ENCODE data around the gene WIPI1. TPM values are rescaled to one million over a fixed set of nuclear protein-coding genes. Genes with fewer than 3 reads are reported as not detected.

WIPI1 gene
- total and polyA plus RNA-seq, 2 of the 13 experiments (the other 11 are each of a cell fraction or from before 2014, with no cell fraction given), result 29.4 to 141 TPM

DNA sequence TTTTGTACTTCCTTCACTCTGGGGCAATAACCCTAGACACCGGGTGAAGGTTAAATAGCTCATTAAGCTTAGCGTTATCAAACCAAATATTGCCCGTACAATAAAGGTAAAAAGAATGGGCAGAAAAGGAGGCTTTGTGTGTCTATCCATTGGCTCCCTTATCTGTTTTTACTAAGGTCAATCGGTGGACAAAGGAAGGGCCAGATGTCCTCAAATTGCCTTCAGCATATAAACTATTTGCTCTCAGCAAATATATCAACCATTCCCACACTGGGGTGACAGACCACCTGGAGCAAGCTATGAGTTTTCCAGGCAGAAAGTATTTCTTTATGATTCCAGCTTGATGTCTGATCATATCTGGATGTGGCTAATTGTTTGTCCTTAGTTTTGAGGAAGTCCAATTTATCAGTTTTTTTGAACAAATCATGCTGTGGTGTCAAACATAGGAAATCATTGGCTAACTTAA is 25.3 kb upstream of the WIPI1 start (continued):
- TF ChIP-seq ZNF503 (CRISPR knock-in tag; IDR thresholded peaks at IDR 0.05) (peak; percentile 99), ZNF558 (CRISPR knock-in tag; IDR thresholded peaks at IDR 0.05; ENCODE audit: borderline replicate concordance) (no peak), ZNF431 (CRISPR knock-in tag; IDR thresholded peaks at IDR 0.05; ENCODE audit: borderline replicate concordance, low read depth) (no peak), ZNF615 (CRISPR knock-in tag; IDR thresholded peaks at IDR 0.05; ENCODE audit: borderline replicate concordance) (no peak), PHF21A (CRISPR knock-in tag; IDR thresholded peaks at IDR 0.05) (peak; percentile 76; the same call in 1 of the 2 replicates), GTF3A (CRISPR knock-in tag; conservative IDR thresholded peaks at IDR 0.05) (no peak), HMG20A (CRISPR knock-in tag; IDR thresholded peaks at IDR 0.05; ENCODE audit: borderline replicate concordance) (peak; percentile 58; the same call in 1 of the 2 replicates), ZBTB42 (CRISPR knock-in tag; IDR thresholded peaks at IDR 0.05) (no peak), ZNF224 (CRISPR knock-in tag; IDR thresholded peaks at IDR 0.05) (no peak), ZFY (CRISPR knock-in tag; IDR thresholded peaks at IDR 0.05) (no peak), MATR3 (CRISPR knock-in tag; IDR thresholded peaks at IDR 0.05) (no peak), ZNF589 (CRISPR knock-in tag; conservative IDR thresholded peaks at IDR 0.05) (no peak), ZNF746 (CRISPR knock-in tag; IDR thresholded peaks at IDR 0.05) (no peak; the same call in 1 of the 2 replicates), MZF1 (CRISPR knock-in tag; IDR thresholded peaks at IDR 0.05; ENCODE audit: borderline replicate concordance) (no peak), GMEB1 (CRISPR knock-in tag; IDR thresholded peaks at IDR 0.05; ENCODE audit: borderline replicate concordance) (no peak)
- TF ChIP-seq, protein P1, sequence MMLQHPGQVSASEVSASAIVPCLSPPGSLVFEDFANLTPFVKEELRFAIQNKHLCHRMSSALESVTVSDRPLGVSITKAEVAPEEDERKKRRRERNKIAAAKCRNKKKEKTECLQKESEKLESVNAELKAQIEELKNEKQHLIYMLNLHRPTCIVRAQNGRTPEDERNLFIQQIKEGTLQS (CRISPR knock-in tag; IDR thresholded peaks at IDR 0.05), result no peak
- TF ChIP-seq, protein P2, sequence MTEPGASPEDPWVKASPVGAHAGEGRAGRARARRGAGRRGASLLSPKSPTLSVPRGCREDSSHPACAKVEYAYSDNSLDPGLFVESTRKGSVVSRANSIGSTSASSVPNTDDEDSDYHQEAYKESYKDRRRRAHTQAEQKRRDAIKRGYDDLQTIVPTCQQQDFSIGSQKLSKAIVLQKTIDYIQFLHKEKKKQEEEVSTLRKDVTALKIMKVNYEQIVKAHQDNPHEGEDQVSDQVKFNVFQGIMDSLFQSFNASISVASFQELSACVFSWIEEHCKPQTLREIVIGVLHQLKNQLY (CRISPR knock-in tag; IDR thresholded peaks at IDR 0.05), result peak; percentile 40; the same call in 1 of the 2 replicates
- TF ChIP-seq, protein P3, sequence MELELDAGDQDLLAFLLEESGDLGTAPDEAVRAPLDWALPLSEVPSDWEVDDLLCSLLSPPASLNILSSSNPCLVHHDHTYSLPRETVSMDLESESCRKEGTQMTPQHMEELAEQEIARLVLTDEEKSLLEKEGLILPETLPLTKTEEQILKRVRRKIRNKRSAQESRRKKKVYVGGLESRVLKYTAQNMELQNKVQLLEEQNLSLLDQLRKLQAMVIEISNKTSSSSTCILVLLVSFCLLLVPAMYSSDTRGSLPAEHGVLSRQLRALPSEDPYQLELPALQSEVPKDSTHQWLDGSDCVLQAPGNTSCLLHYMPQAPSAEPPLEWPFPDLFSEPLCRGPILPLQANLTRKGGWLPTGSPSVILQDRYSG (CRISPR knock-in tag; IDR thresholded peaks at IDR 0.05), result no peak
- TF ChIP-seq, protein P4, sequence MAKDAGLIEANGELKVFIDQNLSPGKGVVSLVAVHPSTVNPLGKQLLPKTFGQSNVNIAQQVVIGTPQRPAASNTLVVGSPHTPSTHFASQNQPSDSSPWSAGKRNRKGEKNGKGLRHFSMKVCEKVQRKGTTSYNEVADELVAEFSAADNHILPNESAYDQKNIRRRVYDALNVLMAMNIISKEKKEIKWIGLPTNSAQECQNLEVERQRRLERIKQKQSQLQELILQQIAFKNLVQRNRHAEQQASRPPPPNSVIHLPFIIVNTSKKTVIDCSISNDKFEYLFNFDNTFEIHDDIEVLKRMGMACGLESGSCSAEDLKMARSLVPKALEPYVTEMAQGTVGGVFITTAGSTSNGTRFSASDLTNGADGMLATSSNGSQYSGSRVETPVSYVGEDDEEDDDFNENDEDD (CRISPR knock-in tag; IDR thresholded peaks at IDR 0.05; ENCODE audit: borderline replicate concordance), result no peak
- TF ChIP-seq, protein P5, sequence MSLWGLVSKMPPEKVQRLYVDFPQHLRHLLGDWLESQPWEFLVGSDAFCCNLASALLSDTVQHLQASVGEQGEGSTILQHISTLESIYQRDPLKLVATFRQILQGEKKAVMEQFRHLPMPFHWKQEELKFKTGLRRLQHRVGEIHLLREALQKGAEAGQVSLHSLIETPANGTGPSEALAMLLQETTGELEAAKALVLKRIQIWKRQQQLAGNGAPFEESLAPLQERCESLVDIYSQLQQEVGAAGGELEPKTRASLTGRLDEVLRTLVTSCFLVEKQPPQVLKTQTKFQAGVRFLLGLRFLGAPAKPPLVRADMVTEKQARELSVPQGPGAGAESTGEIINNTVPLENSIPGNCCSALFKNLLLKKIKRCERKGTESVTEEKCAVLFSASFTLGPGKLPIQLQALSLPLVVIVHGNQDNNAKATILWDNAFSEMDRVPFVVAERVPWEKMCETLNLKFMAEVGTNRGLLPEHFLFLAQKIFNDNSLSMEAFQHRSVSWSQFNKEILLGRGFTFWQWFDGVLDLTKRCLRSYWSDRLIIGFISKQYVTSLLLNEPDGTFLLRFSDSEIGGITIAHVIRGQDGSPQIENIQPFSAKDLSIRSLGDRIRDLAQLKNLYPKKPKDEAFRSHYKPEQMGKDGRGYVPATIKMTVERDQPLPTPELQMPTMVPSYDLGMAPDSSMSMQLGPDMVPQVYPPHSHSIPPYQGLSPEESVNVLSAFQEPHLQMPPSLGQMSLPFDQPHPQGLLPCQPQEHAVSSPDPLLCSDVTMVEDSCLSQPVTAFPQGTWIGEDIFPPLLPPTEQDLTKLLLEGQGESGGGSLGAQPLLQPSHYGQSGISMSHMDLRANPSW (CRISPR knock-in tag; IDR thresholded peaks at IDR 0.05; ENCODE audit: borderline replicate concordance), result no peak

All from HepG2 (cell line).